Caco-2 (cell line): Measurements from ENCODE around the gene AMN1. TPM values are rescaled to one million over a fixed set of nuclear protein-coding genes. Genes with fewer than 3 reads are reported as not detected.

ENCODE experiments used
- BruUV-seq: library from RNA; stranded (reverse); fragments of 400-500 nt; replicated peaks from 2 replicates; lab custom pipeline; 2021; lab: Mats Ljungman, UMichigan
- CTCF ChIA-PET: fragments of 300-600 bp; sonication (Branson Sonifier 250); formaldehyde crosslinking; loops from one replicate; lab custom pipeline; 2022; ENCODE audit warnings: antibody characterized with exemption; lab: Charles Lee
- POLR2A ChIA-PET: fragments of 300-600 bp; sonication (Branson Sonifier 250); formaldehyde crosslinking; loops from one replicate; lab custom pipeline; 2022; ENCODE audit warnings: antibody characterized with exemption; lab: Charles Lee
- DNase-seq, 2 experiments: peaks; one replicate each; pipeline versions ENCODE4 v3.0.0 to v3.0.0-alpha.2; 2020 to 2022
- H3K27me3 ChIP-seq: replicated peaks from 2 replicates; pipeline ENCODE4 v1.6.0; 2011; ENCODE audit warnings: low read length; ENCODE audit not compliant: control insufficient read depth, insufficient read depth
- H3K36me3 ChIP-seq: 2 replicates; pipeline ENCODE4 v1.5.1; 2011; ENCODE audit warnings: low read length; ENCODE audit not compliant: control insufficient read depth, insufficient read depth
- H3K4me1 ChIP-seq: fragments of 250-450 bp; sonication (Bioruptor Pico); 2 replicates; pipeline ENCODE4 v1.5.1; 2020; ENCODE audit warnings: mild to moderate bottlenecking
- H3K4me3 ChIP-seq: 2 replicates; pipeline ENCODE4 v1.5.1; 2011; ENCODE audit warnings: low read depth, mild to moderate bottlenecking, control low read depth, low read length
- H3K9me3 ChIP-seq: fragments of 250-450 bp; sonication (Bioruptor Pico); 2 replicates; pipeline ENCODE4 v1.5.1; 2020; ENCODE audit warnings: mild to moderate bottlenecking, moderate library complexity
- H3K27ac Mint-ChIP-seq: one replicate; pipeline ENCODE4 v1.8.0; 2022; ENCODE audit warnings: mixed read lengths; ENCODE audit not compliant: unreplicated experiment
- H3K27me3 Mint-ChIP-seq: one replicate; pipeline ENCODE4 v1.8.0; 2022; ENCODE audit warnings: mixed read lengths; ENCODE audit not compliant: insufficient read depth, unreplicated experiment
- H3K36me3 Mint-ChIP-seq: one replicate; pipeline ENCODE4 v1.8.0; 2022; ENCODE audit warnings: mild to moderate bottlenecking, mixed read lengths; ENCODE audit not compliant: insufficient read depth, unreplicated experiment
- H3K4me1 Mint-ChIP-seq: one replicate; pipeline ENCODE4 v1.8.0; 2022; ENCODE audit warnings: low read depth, mixed read lengths; ENCODE audit not compliant: unreplicated experiment
- H3K4me3 Mint-ChIP-seq: one replicate; pipeline ENCODE4 v1.8.0; 2022; ENCODE audit warnings: mild to moderate bottlenecking, moderate library complexity, mixed read lengths; ENCODE audit not compliant: unreplicated experiment
- H3K9me3 Mint-ChIP-seq: one replicate; pipeline ENCODE4 v1.8.0; 2022; ENCODE audit warnings: mixed read lengths; ENCODE audit not compliant: unreplicated experiment
- CTCF ChIP-seq, 2 experiments: fragments of 200-600 bp in 1 of 2; IDR thresholded peaks; 1 replicate in 1 of 2; 2 replicates in 1 of 2; pipeline versions ENCODE4 v1.5.1 to v1.8.0; 2011 to 2022; ENCODE audit warnings: antibody characterized with exemption in 1 of 2, control low read depth in 1 of 2, inconsistent platforms in 1 of 2, low read depth in 1 of 2, low read length in 1 of 2, mild to moderate bottlenecking in 1 of 2, moderate library complexity in 1 of 2; ENCODE audit not compliant: insufficient read depth in 1 of 2, severe bottlenecking in 1 of 2, unreplicated experiment in 1 of 2
- intact Hi-C: fragments of 100-400 bp; cut with micrococcal nuclease; formaldehyde crosslinking; loops from one replicate; pipeline ENCODE4 v1.10.0; 2022; ENCODE audit not compliant: unreplicated experiment
- total RNA-seq: library from RNA; stranded (reverse); gene quantifications from 2 replicates; pipeline ENCODE4 v1.2.3, GENCODE V29; 2022

AMN1 gene
- total RNA-seq, 1 experiment from 2014 or later = 6.2 TPM

DNA sequence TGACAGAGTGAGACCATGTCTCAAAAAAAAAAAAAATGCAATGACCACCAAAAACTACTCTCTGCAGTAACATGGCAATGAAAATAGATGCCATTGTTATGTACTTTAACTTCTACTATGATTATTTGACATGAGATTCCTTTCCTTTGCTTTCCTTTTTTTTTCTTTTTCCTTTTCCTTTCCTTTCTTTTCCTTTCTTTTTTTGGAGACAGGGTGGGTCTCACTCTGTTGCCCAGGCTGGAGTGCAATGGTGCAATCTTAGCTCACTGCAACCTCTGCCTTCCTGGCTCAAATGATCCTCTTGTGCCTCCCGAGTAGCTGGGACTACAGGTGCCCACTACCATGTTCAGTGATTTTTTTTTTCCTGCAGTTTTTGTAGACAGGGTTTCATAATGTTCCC, 94.2 kb downstream of the AMN1 start:
- H3K9me3 ChIP-seq = no peaks in the 10 kb centered on the region
- Mint-ChIP-seq H3K4me3 (no peak overlapping the region), H3K36me3 (peaks cover 6% of the 10 kb centered on the region), H3K27me3 (no peaks in the 10 kb centered on the region), H3K9me3 (no peaks in the 10 kb centered on the region), H3K4me1 (peaks cover 14% of the 10 kb centered on the region), H3K27ac (no peak overlapping the region)
- intact Hi-C loops = loop anchor here (5.0 kb wide), 2 partner anchors 62 to 307 kb away; partner anchors contain the start of gene SINHCAF
- POLR2A ChIA-PET = no interaction called here
- BruUV-seq = no TSS peak
- H3K27me3 ChIP-seq = no peaks in the 10 kb centered on the region
- no peak overlapping the region for H3K4me3 ChIP-seq
- no peaks in the 10 kb centered on the region for H3K4me1 ChIP-seq
- CTCF ChIA-PET = no interaction called here
- TF ChIP-seq CTCF (IDR thresholded peaks at IDR 0.05; ENCODE audit: insufficient read depth in 1 of 2, low read depth in 1 of 2, low read length in 1 of 2, severe bottlenecking in 1 of 2, unreplicated experiment in 1 of 2) = no peak
- DNase-seq = no peak
- H3K36me3 ChIP-seq = no peaks in the 10 kb centered on the region

DNA sequence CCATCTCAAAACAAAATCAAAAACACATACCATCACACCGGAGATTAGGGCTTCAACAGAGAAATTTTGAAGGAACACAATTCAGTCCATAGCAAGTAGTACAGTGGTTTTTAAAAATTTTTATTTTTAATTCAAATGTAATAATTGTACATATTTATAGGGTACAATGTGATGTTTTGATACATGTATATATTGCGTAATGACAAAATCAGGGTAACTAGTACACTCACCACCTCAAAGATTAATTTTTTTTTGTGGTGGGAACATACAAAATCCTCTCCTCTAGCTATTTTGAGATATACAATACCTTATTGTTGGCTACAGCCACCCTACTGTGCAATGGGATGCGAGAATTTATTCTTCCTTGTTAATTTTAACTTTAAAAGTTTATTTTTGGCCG, 95.4 kb downstream of the AMN1 start:
- intact Hi-C loops = no loop called here
- no peak for DNase-seq

DNA sequence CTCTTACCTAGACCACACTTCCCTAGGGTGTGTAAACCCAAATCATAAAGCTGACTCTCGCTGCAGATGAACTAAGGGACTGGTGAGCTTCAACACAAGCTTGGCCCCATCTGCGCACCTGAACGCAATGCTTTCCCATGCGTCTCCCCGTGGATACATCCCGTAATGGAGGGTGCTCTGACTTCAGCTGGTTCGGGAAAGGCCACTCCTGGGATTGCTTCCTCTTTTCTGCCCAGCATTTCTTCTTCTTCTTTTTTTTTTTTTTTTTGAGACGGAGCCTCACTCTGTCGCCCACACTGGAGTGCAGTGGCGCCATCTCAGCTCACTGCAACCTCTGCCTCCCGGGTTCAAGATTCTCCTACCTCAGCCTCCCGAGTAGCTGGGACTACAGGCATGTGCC, 97.0 kb downstream of the AMN1 start:
- Histone ChIP-seq H3K27me3 (no peaks in the 10 kb centered on the region), H3K4me1 (no peaks in the 10 kb centered on the region), H3K4me3 (no peak overlapping the region), H3K9me3 (no peaks in the 10 kb centered on the region), H3K36me3 (no peaks in the 10 kb centered on the region)
- DNase-seq = peak in 1 of 2 experiments; percentile 23
- no peak for TF ChIP-seq CTCF (IDR thresholded peaks at IDR 0.05; ENCODE audit: insufficient read depth in 1 of 2, low read depth in 1 of 2, low read length in 1 of 2, severe bottlenecking in 1 of 2, unreplicated experiment in 1 of 2)
- Mint-ChIP-seq H3K9me3 (no peaks in the 10 kb centered on the region), H3K4me1 (peaks cover 20% of the 10 kb centered on the region), H3K27ac (no peak overlapping the region), H3K4me3 (no peak overlapping the region), H3K27me3 (no peaks in the 10 kb centered on the region), H3K36me3 (peaks cover 5% of the 10 kb centered on the region)
- POLR2A ChIA-PET = no interaction called here
- intact Hi-C loops = no loop called here
- CTCF ChIA-PET = interaction anchor here (0.6 kb wide), 1 partner anchor 229 kb away, joined by 3 read pairs; no protein-coding TSS in a partner anchor
- no TSS peak for BruUV-seq

More for the DNA sequence above, 95.4 kb downstream of the AMN1 start:
- ChIA-PET CTCF (interaction anchor here (1.5 kb wide), 1 partner anchor 230 kb away, joined by 6 read pairs; no protein-coding TSS in a partner anchor), POLR2A (no interaction called here)
- H3K4me1 Mint-ChIP-seq = peaks cover 20% of the 10 kb centered on the region
- no peak overlapping the region for H3K4me3 Mint-ChIP-seq
- no peak for TF ChIP-seq CTCF (IDR thresholded peaks at IDR 0.05; ENCODE audit: insufficient read depth in 1 of 2, low read depth in 1 of 2, low read length in 1 of 2, severe bottlenecking in 1 of 2, unreplicated experiment in 1 of 2)
- H3K36me3 ChIP-seq = no peaks in the 10 kb centered on the region
- H3K27me3 ChIP-seq = no peaks in the 10 kb centered on the region
- BruUV-seq = no TSS peak
- H3K36me3 Mint-ChIP-seq = peaks cover 6% of the 10 kb centered on the region
- no peaks in the 10 kb centered on the region for H3K4me1 ChIP-seq
- no peak overlapping the region for H3K27ac Mint-ChIP-seq
- H3K9me3 Mint-ChIP-seq = no peaks in the 10 kb centered on the region
- H3K27me3 Mint-ChIP-seq = no peaks in the 10 kb centered on the region
- H3K4me3 ChIP-seq = no peak overlapping the region
- H3K9me3 ChIP-seq = no peaks in the 10 kb centered on the region
